ENCODE data around the gene DDX1. TPM values are rescaled to one million over a fixed set of nuclear protein-coding genes. Genes with fewer than 3 reads are reported as not detected.

The DDX1 gene
- total and polyA plus RNA-seq, 11 donors: 97.7 to 193 (median 136) TPM

GRCh38 chr2:15641530-15641982, 49.9 kb downstream of the DDX1 start:
- Histone ChIP-seq H3K27me3 (no peaks in the 10 kb centered on the region), H3K4me3 (no peak overlapping the region), H3K27ac (no peak overlapping the region), H3K4me1 (peaks cover 8 to 41% (median 28%) of the 10 kb centered on the region in 12 donors), H3K9me3 (peaks cover 0 to 10% (median 0%) of the 10 kb centered on the region in 12 donors), H3K36me3 (peaks cover 0 to 8% (median 0%) of the 10 kb centered on the region in 9 donors)
- ATAC-seq (no peak), DNase-seq (no peak)
- TF ChIP-seq, protein P1, sequence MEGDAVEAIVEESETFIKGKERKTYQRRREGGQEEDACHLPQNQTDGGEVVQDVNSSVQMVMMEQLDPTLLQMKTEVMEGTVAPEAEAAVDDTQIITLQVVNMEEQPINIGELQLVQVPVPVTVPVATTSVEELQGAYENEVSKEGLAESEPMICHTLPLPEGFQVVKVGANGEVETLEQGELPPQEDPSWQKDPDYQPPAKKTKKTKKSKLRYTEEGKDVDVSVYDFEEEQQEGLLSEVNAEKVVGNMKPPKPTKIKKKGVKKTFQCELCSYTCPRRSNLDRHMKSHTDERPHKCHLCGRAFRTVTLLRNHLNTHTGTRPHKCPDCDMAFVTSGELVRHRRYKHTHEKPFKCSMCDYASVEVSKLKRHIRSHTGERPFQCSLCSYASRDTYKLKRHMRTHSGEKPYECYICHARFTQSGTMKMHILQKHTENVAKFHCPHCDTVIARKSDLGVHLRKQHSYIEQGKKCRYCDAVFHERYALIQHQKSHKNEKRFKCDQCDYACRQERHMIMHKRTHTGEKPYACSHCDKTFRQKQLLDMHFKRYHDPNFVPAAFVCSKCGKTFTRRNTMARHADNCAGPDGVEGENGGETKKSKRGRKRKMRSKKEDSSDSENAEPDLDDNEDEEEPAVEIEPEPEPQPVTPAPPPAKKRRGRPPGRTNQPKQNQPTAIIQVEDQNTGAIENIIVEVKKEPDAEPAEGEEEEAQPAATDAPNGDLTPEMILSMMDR (IDR thresholded peaks at IDR 0.05): no peak
- no peak for TF ChIP-seq POLR2A (IDR thresholded peaks at IDR 0.05)
- WGBS, 4 donors: 95 to 100% (median 98%) methylated on average over 1 of the region's 1 CpG
- intact Hi-C loops (cut with DNase I): loop anchor here in 7 of 10 donors (5.0 to 10.0 kb wide), 7 partner anchors 91 to 296 kb away; no protein-coding TSS in a partner anchor

- no peak overlapping the region for H3K27ac ChIP-seq
- peaks cover 8 to 35% (median 24%) of the 10 kb centered on the region in 12 donors for H3K4me1 ChIP-seq
- intact Hi-C loops (cut with DNase I): loop anchor here in 7 of 10 donors (5.0 to 10.0 kb wide), 7 partner anchors 90 to 295 kb away; no protein-coding TSS in a partner anchor
- H3K36me3 ChIP-seq: peaks cover 0 to 6% (median 0%) of the 10 kb centered on the region in 9 donors
- TF ChIP-seq, protein P1 (IDR thresholded peaks at IDR 0.05): no peak
- no peak for TF ChIP-seq POLR2A (IDR thresholded peaks at IDR 0.05)
- H3K9me3 ChIP-seq: peaks cover 0 to 10% (median 0%) of the 10 kb centered on the region in 12 donors
- DNase-seq: no peak
- no peaks in the 10 kb centered on the region for H3K27me3 ChIP-seq
- no peak for ATAC-seq
- WGBS, 4 donors: 86 to 91% (median 88%) methylated on average over 7 to 12 of the region's 12 CpGs
- no peak overlapping the region for H3K4me3 ChIP-seq
Measured at GRCh38 chr2:15642011-15642814, 50.5 kb downstream of the DDX1 start.

DNA sequence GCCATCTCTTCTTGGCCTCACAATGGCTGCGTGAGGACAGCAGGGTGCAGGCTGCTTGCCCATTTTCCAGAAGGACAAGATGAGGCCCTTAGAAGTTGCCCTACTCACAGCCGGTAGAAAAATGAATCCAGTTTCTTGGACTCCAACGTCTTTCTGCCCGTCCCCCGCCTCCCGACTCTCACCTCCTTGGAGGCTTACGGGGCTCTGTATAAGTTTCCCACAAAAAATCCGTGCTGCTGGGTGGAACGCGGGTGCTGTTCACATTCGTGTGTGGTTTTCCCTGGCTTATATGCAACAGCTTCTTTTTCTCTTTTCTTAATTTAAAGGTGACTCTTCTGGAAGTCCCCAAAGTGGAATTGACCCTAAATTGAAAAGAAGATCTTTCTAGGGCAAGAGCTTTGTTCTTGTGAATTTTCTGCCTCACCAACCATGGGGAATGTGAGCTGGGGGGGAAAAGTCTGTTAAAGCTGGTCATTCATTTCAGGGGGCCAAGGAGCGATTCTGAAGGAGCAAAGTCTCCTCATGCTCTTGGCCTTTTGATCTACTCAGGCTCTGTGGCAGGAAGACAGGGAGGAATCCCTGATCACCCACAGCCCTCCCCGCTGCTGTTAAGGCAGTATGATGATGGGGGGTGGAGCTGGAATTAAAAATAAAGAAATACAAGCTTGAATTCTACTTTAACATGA, 51.3 kb downstream of the DDX1 start:
- no peaks in the 10 kb centered on the region for H3K27me3 ChIP-seq
- peaks cover 2 to 28% (median 17%) of the 10 kb centered on the region in 12 donors for H3K4me1 ChIP-seq
- H3K9me3 ChIP-seq: peaks cover 0 to 10% (median 0%) of the 10 kb centered on the region in 12 donors
- no peak overlapping the region for H3K27ac ChIP-seq
- H3K36me3 ChIP-seq: peaks cover 0 to 6% (median 0%) of the 10 kb centered on the region in 9 donors
- ATAC-seq (no peak), DNase-seq (no peak)
- 87 to 91% (median 89%) methylated on average over 13 of the region's 13 CpGs for WGBS, 4 donors
- intact Hi-C loops (cut with DNase I): loop anchor here in 7 of 10 donors (5.0 to 10.0 kb wide), 7 partner anchors 89 to 294 kb away; no protein-coding TSS in a partner anchor
- TF ChIP-seq POLR2A (IDR thresholded peaks at IDR 0.05): no peak
- TF ChIP-seq, protein P1 (IDR thresholded peaks at IDR 0.05): no peak
- no peak overlapping the region for H3K4me3 ChIP-seq

Measured in heart left ventricle (tissue), 16 donors.